ENCODE measurements around the gene SORCS2. TPM values are rescaled to one million over a fixed set of nuclear protein-coding genes. Genes with fewer than 3 reads are reported as not detected.

SORCS2 gene
- total and polyA plus RNA-seq, 2 experiments from 2014 or later, result 0.92 to 6.9 TPM

- H3K36me3 ChIP-seq, result no peaks in the 10 kb centered on the region
- H3K4me1 ChIP-seq (ENCODE audit: low read depth), result peaks cover 23% of the 10 kb centered on the region
- no peaks in the 10 kb centered on the region for H3K27me3 ChIP-seq
- H3K27ac ChIP-seq, result no peak overlapping the region
- TF ChIP-seq, protein P1, sequence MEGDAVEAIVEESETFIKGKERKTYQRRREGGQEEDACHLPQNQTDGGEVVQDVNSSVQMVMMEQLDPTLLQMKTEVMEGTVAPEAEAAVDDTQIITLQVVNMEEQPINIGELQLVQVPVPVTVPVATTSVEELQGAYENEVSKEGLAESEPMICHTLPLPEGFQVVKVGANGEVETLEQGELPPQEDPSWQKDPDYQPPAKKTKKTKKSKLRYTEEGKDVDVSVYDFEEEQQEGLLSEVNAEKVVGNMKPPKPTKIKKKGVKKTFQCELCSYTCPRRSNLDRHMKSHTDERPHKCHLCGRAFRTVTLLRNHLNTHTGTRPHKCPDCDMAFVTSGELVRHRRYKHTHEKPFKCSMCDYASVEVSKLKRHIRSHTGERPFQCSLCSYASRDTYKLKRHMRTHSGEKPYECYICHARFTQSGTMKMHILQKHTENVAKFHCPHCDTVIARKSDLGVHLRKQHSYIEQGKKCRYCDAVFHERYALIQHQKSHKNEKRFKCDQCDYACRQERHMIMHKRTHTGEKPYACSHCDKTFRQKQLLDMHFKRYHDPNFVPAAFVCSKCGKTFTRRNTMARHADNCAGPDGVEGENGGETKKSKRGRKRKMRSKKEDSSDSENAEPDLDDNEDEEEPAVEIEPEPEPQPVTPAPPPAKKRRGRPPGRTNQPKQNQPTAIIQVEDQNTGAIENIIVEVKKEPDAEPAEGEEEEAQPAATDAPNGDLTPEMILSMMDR (IDR thresholded peaks at IDR 0.05; ENCODE audit: low read depth, low read length), result no peak
- no peak overlapping the region for H3K4me3 ChIP-seq
- no peak for DNase-seq (ENCODE audit: low read depth in 1 of 2, low spot score in 1 of 2)
- no peaks in the 10 kb centered on the region for H3K9me3 ChIP-seq (ENCODE audit: low read depth)
Measured at GRCh38 chr4:7261536-7261935, 69.2 kb downstream of the SORCS2 start.

DNA sequence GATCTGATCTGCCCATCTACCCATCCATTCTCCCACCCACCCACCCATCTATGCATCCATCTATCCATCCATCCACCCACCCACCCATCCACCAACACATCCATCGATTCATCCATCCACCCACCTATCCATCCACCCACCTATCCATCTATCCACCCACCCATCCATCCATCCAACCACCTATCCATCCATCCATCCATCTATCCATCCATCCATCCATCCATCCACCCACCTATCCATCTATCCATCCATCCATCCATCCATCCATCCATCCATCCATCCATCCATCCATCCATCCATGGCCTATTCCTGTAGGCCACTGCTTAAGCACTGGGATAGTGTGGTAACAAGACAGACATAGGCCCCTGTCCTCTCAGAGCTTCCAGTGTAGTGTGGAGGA lies 69.8 kb downstream of the SORCS2 start:
- H3K27me3 ChIP-seq, result no peaks in the 10 kb centered on the region
- H3K27ac ChIP-seq, result no peak overlapping the region
- DNase-seq (ENCODE audit: low read depth in 1 of 2, low spot score in 1 of 2), result no peak

GRCh38 chr4:7263166-7263565 lies 70.8 kb downstream of the SORCS2 start:
- Histone ChIP-seq H3K36me3 (no peaks in the 10 kb centered on the region), H3K4me1 (ENCODE audit: low read depth) (peaks cover 8% of the 10 kb centered on the region), H3K4me3 (no peak overlapping the region), H3K27ac (no peak overlapping the region), H3K9me3 (ENCODE audit: low read depth) (no peaks in the 10 kb centered on the region), H3K27me3 (no peaks in the 10 kb centered on the region)
- DNase-seq (ENCODE audit: low read depth in 1 of 2, low spot score in 1 of 2), result no peak
- TF ChIP-seq, protein P1 (IDR thresholded peaks at IDR 0.05; ENCODE audit: low read depth, low read length), result no peak

More for the DNA sequence above, 69.8 kb downstream of the SORCS2 start:
- Histone ChIP-seq H3K4me3 (no peak overlapping the region), H3K9me3 (ENCODE audit: low read depth) (no peaks in the 10 kb centered on the region), H3K4me1 (ENCODE audit: low read depth) (peaks cover 17% of the 10 kb centered on the region), H3K36me3 (no peaks in the 10 kb centered on the region)
- TF ChIP-seq, protein P1 (IDR thresholded peaks at IDR 0.05; ENCODE audit: low read depth, low read length), result no peak

GRCh38 chr4:7264694-7265093 lies 72.4 kb downstream of the SORCS2 start:
- no peaks in the 10 kb centered on the region for H3K27me3 ChIP-seq
- TF ChIP-seq, protein P1 (IDR thresholded peaks at IDR 0.05; ENCODE audit: low read depth, low read length), result no peak
- peaks cover 8% of the 10 kb centered on the region for H3K4me1 ChIP-seq (ENCODE audit: low read depth)
- H3K36me3 ChIP-seq, result no peaks in the 10 kb centered on the region
- no peaks in the 10 kb centered on the region for H3K9me3 ChIP-seq (ENCODE audit: low read depth)
- H3K27ac ChIP-seq, result no peak overlapping the region
- no peak for DNase-seq (ENCODE audit: low read depth in 1 of 2, low spot score in 1 of 2)
- H3K4me3 ChIP-seq, result no peak overlapping the region

DNA sequence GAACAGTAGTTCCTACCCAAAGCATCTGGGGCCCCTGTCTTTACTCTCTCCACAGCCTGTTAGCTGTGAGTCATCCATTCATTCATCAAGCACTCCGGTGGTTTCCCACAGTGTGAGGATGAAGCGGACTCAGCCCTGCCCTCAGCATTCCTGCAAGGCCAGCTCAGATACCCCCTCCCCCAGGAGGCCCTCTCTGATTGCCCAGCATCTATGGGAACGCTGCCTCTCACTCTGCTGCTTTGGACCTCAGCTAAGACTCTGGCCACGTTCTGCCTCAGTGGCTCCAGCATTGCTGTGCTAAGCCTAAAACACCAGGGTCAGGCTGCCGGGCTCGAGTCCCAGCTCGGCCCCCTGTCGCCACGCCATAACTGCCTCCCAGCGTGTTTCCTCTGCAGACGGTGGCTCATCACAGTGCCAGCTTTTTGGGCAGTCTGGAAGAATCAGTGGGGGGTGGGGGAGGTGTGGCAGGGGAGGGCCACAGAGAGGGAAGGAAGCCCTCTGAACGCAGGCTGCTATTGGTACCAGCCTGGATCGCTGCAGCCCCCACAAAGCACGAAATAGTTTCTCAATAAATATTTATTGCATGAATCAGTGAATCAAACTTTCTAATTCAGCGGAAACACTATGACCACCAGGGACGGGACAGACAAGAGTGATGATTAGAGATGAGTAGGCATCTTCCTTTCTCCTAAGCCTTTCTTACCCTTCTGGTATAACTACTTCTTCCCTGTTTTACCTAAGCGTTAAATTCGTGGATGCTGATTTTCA lies 74.4 kb downstream of the SORCS2 start:
- TF ChIP-seq, protein P1 (IDR thresholded peaks at IDR 0.05; ENCODE audit: low read depth, low read length), result no peak
- no peak overlapping the region for H3K27ac ChIP-seq
- no peaks in the 10 kb centered on the region for H3K4me1 ChIP-seq (ENCODE audit: low read depth)
- H3K36me3 ChIP-seq, result no peaks in the 10 kb centered on the region
- no peak overlapping the region for H3K4me3 ChIP-seq
- no peaks in the 10 kb centered on the region for H3K9me3 ChIP-seq (ENCODE audit: low read depth)
- H3K27me3 ChIP-seq, result no peaks in the 10 kb centered on the region
- peak in 1 of 2 donors; percentile 78 for DNase-seq (ENCODE audit: low read depth in 1 of 2, low spot score in 1 of 2)

Measured in cardiac muscle cell (in vitro differentiated cells and primary cell).